Adipocyte (in vitro differentiated cells): ENCODE data around the gene GRIN1.

ENCODE experiments used
- DNase-seq: peaks from one replicate; pipeline ENCODE4 v3.0.0-alpha.2; 2015; ENCODE audit warnings: low read depth
- H3K27me3 ChIP-seq: replicated peaks from 2 replicates; pipeline ENCODE4 v1.7.0; 2013; ENCODE audit warnings: mild to moderate bottlenecking, low read length, moderate library complexity; ENCODE audit not compliant: control insufficient read depth, insufficient read depth
- H3K36me3 ChIP-seq: 2 replicates; pipeline ENCODE4 v1.7.0; 2013; ENCODE audit warnings: low read length, mild to moderate bottlenecking, moderate library complexity; ENCODE audit not compliant: control insufficient read depth, insufficient read depth, severe bottlenecking
- H3K4me1 ChIP-seq: 2 replicates; pipeline ENCODE4 v1.7.0; 2013; ENCODE audit warnings: mild to moderate bottlenecking, low read length, moderate library complexity; ENCODE audit not compliant: control insufficient read depth, insufficient read depth
- H3K4me3 ChIP-seq: 2 replicates; pipeline ENCODE4 v1.7.0; 2013; ENCODE audit warnings: mild to moderate bottlenecking, low read length, moderate library complexity
- H3K9ac ChIP-seq: 2 replicates; pipeline ENCODE4 v1.7.0; 2013; ENCODE audit warnings: mild to moderate bottlenecking, low read length, moderate library complexity
- H3K9me3 ChIP-seq: 2 replicates; pipeline ENCODE4 v1.7.0; 2013; ENCODE audit warnings: mild to moderate bottlenecking, low read length, moderate library complexity; ENCODE audit not compliant: control insufficient read depth

The GRIN1 gene

DNA sequence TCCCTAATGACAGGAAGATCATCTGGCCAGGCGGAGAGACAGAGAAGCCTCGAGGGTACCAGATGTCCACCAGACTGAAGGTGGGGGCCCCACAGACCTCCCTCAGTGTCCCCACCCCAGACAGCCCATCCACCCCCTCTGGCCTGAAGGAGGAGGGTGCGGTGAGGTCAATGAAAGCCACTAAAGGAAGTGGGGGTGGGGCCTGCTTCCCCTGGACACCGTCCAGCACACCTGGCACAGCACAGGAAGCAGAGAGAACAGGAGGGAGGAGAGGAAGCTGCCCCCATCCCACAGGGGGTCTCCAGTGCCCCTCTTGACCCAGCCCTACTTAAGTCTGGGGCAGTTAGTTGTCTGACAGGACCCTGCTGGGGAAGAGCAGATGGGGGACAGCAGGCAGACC is 19.7 kb downstream of the GRIN1 start:
- H3K9me3 ChIP-seq = no peaks in the 10 kb centered on the region
- DNase-seq = no peak
- no peak overlapping the region for H3K4me3 ChIP-seq
- H3K9ac ChIP-seq = no peak overlapping the region
- H3K27me3 ChIP-seq = peaks cover 50% of the 10 kb centered on the region
- no peaks in the 10 kb centered on the region for H3K36me3 ChIP-seq
- H3K4me1 ChIP-seq = no peaks in the 10 kb centered on the region

DNA sequence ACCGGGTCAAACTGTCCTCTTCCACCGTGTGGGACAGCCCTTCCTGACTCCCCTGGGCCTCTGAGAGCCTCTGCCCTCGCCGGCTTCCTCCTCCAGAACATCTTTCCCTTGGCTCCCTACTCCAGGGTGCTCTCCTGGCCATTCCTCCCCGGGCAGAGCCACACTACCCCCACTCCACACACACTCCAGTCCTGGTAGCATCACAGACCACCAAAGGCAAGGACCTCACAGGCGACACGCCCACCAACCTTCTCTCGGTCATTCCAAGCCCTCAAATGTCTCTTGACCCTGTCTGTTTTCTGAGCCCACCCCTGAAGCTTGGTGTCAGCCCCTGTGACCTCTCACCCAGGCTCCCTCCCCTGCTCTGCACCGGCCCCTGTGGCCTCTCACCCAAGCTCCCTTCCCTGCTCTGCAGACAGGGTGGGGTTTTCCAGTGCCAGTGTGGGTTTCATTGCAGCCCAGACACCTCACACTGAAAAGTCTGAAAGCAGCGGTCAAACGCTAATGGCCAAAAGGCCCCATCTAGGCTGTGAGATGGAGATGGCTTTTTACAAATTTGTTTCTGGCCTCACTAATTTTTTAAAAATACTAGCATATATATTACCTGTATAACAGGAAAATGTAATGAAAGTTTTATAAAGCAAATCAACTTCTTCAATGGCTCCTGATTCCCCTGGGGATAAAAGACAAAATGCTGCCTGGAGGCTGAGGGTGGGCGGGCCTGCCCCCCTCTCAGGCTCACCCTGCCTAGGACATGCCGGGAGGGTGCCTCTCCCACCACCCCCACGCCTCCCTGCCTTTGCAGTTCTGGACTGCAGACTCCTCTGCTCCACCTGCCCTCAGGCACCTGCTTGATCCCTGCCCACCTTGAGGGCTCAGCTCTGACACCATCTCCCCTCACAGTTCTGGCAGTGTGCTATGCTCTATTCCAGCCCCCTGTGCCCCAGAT is 20.4 kb downstream of the GRIN1 start:
- H3K4me3 ChIP-seq = no peak overlapping the region
- DNase-seq = no peak
- no peaks in the 10 kb centered on the region for H3K36me3 ChIP-seq
- no peaks in the 10 kb centered on the region for H3K9me3 ChIP-seq
- H3K27me3 ChIP-seq = peaks cover 56% of the 10 kb centered on the region
- no peaks in the 10 kb centered on the region for H3K4me1 ChIP-seq
- no peak overlapping the region for H3K9ac ChIP-seq

DNA sequence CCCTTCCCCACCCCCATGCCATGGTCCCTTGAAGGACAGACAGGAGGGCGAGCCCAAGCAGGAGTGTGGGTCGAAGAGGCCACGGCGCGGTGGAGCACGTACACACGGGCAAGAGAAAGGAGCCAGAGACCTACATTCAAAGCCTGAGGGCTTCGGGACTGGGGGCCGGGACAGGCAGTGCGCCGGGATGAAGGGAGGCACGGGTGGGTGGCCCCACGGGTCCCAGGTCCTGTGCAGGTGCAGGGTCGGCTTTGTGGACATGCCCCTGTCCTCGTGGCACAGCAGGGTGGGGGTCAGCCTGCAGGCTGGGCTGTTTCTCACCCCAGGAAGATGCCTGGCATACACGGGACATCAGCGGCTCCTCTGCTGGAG is 21.1 kb downstream of the GRIN1 start:
- Histone ChIP-seq H3K36me3 (no peaks in the 10 kb centered on the region), H3K9ac (no peak overlapping the region), H3K9me3 (no peaks in the 10 kb centered on the region), H3K4me3 (no peak overlapping the region), H3K4me1 (no peaks in the 10 kb centered on the region), H3K27me3 (peaks cover 61% of the 10 kb centered on the region)
- DNase-seq = no peak

DNA sequence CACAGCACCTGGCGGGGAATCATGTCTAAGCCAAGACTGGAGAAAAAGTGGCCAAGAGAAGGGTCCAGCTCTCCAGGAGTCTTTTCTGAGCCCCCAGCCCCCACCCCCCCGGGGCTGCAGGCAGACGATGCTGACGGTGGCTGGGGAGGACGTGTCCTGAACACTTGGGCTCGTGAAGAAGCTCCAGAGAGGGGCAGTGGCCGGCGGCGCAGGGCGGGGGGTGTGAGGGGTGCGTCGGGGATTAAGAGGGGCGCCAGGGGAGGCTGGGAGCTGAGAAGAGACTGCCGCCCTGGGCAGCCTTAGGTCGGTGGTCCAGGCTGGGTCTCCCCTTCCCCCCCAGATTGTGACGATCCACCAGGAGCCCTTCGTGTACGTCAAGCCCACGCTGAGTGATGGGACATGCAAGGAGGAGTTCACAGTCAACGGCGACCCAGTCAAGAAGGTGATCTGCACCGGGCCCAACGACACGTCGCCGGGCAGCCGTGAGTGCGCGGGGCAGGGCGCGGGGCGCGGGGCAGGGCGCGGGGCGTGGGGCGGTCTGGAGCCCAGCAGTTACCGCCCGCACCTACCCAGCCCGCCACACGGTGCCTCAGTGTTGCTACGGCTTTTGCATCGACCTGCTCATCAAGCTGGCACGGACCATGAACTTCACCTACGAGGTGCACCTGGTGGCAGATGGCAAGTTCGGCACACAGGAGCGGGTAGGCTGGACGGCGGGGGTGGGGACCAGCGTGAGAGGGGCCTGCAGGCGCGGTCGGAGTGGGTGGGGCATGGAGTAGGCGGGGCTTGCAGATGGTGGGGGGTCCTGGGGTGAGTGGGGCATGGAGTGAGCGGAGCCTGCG is 22.0 kb downstream of the GRIN1 start:
- no peaks in the 10 kb centered on the region for H3K36me3 ChIP-seq
- H3K27me3 ChIP-seq = peaks cover 58% of the 10 kb centered on the region
- no peak overlapping the region for H3K4me3 ChIP-seq
- H3K9me3 ChIP-seq = no peaks in the 10 kb centered on the region
- H3K4me1 ChIP-seq = no peaks in the 10 kb centered on the region
- H3K9ac ChIP-seq = no peak overlapping the region
- DNase-seq = no peak

DNA sequence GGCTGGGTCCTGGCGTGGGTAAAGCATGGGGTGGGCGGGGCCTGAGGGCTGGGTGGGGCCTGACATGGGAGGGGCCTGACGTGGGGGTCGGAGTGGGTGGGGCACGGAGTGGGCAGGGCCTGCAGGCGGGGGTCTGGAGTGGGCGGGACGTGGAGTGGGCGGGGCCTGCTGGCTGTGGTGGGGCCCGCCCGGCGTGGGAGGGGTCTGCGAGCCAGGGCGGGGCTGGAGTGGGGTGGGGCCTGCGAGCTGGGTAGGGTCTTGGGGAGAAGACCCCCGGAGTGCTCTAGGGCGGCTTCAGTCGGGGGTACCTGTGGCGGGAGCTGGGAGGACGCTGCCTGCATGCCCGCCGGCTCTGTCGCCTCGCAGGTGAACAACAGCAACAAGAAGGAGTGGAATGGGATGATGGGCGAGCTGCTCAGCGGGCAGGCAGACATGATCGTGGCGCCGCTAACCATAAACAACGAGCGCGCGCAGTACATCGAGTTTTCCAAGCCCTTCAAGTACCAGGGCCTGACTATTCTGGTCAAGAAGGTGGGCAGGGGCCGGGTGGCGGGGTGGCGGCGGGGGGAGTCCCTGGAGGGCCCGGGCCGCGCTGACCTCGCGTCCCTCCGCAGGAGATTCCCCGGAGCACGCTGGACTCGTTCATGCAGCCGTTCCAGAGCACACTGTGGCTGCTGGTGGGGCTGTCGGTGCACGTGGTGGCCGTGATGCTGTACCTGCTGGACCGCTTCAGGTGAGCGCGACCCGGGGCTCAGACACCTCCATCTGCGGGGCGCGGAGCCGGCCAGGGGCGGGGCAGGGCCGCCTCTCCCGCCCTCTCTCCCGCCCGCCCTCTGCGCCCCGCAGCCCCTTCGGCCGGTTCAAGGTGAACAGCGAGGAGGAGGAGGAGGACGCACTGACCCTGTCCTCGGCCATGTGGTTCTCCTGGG is 22.9 kb downstream of the GRIN1 start:
- no peak for DNase-seq
- peaks cover 59% of the 10 kb centered on the region for H3K27me3 ChIP-seq
- H3K4me3 ChIP-seq = no peak overlapping the region
- H3K9ac ChIP-seq = no peak overlapping the region
- H3K4me1 ChIP-seq = no peaks in the 10 kb centered on the region
- no peaks in the 10 kb centered on the region for H3K9me3 ChIP-seq
- H3K36me3 ChIP-seq = no peaks in the 10 kb centered on the region

DNA sequence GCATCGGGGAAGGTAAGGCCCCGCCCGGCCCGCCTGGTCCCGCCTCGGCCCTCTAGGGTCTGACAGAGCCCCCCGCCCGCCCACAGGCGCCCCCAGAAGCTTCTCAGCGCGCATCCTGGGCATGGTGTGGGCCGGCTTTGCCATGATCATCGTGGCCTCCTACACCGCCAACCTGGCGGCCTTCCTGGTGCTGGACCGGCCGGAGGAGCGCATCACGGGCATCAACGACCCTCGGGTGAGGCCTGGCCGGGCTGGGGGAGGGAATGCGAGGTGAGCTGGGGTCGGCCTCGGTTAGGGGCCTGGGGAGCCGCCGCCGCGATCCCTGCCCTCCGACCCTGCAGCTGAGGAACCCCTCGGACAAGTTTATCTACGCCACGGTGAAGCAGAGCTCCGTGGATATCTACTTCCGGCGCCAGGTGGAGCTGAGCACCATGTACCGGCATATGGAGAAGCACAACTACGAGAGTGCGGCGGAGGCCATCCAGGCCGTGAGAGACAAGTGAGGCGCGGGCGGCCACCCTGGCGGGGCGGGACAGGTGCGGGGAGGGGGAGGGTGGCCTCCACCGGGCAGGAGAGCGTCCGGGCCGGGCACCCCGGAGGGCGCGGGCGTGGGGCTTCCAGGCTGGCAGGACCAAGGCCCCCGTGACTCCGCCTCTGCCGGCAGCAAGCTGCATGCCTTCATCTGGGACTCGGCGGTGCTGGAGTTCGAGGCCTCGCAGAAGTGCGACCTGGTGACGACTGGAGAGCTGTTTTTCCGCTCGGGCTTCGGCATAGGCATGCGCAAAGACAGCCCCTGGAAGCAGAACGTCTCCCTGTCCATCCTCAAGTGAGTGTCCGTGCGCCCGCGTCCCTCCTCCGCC is 23.8 kb downstream of the GRIN1 start:
- DNase-seq = peak; percentile 17
- Histone ChIP-seq H3K4me3 (no peak overlapping the region), H3K27me3 (peaks cover 55% of the 10 kb centered on the region)

DNA sequence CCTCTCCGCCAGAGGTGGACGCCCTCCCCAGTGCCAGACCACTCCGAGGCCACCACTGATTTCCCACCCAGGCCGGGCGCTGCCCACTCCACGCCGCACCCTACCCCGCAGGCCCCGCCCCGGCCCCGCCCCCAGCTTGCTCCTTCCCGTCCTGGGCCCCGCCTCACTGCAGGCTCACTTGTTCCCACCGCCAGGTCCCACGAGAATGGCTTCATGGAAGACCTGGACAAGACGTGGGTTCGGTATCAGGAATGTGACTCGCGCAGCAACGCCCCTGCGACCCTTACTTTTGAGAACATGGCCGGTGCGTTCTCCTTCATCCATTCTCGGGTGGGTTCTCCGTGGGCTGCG is 24.4 kb downstream of the GRIN1 start:
- H3K36me3 ChIP-seq = no peaks in the 10 kb centered on the region
- H3K4me1 ChIP-seq = no peaks in the 10 kb centered on the region
- H3K27me3 ChIP-seq = peaks cover 50% of the 10 kb centered on the region
- peak; percentile 14 for DNase-seq
- H3K9ac ChIP-seq = no peak overlapping the region
- H3K4me3 ChIP-seq = no peak overlapping the region
- H3K9me3 ChIP-seq = no peaks in the 10 kb centered on the region

More for the DNA sequence above, 23.8 kb downstream of the GRIN1 start:
- Histone ChIP-seq H3K4me1 (no peaks in the 10 kb centered on the region), H3K9me3 (no peaks in the 10 kb centered on the region), H3K36me3 (no peaks in the 10 kb centered on the region), H3K9ac (no peak overlapping the region)

DNA sequence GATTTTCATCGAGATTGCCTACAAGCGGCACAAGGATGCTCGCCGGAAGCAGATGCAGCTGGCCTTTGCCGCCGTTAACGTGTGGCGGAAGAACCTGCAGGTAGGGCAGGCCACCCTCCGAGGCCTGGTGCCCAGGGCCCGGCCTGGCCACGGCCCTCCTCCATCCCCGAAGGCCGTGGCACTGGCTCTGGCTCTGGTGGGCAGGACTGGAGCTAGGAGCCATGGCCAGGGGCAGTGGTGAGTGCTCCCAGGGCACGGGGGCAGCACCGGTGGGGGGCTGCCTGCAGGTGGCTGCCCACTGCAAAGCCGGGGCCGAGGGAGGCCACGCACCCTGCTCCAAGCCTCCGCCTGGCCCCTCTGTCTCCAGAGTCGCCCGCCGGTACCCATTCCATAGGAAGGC is 24.9 kb downstream of the GRIN1 start:
- DNase-seq = no peak
- no peaks in the 10 kb centered on the region for H3K9me3 ChIP-seq
- no peaks in the 10 kb centered on the region for H3K4me1 ChIP-seq
- H3K4me3 ChIP-seq = no peak overlapping the region
- no peaks in the 10 kb centered on the region for H3K36me3 ChIP-seq
- peaks cover 46% of the 10 kb centered on the region for H3K27me3 ChIP-seq
- no peak overlapping the region for H3K9ac ChIP-seq

DNA sequence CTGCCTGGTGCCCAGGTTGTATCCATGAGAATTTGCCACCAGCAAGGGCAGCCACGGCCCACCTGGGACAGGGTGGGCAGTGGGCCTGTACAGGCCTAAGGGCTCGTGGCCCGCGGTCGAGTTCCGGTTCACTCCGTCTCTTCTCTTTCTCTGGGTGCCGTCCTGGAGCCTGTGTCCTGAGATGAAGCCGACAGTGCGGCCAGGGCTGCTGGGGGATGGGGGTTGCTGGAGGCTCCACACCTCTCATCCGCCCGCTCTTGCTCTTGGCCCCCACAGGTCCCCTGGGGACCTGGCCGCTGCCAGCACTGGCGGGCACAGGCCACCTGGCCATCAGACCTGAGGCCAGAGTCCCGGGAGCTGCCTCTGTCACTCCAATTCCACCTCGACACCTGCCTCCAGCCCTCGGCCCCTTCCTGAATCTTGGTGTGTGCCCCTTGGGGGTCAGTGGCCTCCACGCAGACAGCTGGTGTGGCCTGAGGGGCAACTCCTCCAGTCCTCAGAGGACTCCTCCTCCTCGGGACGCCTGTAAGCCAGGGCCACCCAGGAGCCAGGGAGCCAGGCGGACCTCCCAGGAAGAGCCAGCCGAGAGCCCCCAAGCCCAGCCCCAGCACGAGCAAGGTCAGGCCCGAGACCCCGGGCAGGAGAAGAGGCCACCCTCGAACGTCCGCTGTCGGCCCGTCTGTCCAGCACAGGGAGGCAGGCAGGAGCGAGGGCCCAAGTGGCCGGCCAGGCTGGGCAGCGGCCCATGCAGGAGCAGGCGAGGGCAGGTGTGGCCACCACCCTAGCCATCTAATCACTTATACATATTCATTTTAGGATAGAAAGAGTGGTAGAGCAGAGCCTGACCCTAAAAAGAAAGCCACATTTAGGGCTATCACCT is 25.7 kb downstream of the GRIN1 start:
- Histone ChIP-seq H3K9me3 (no peaks in the 10 kb centered on the region), H3K36me3 (no peaks in the 10 kb centered on the region), H3K9ac (no peak overlapping the region), H3K4me3 (no peak overlapping the region), H3K4me1 (peaks cover 3% of the 10 kb centered on the region), H3K27me3 (peaks cover 38% of the 10 kb centered on the region)
- DNase-seq = no peak
